ENCODE data around the gene WDR5B.

DNA sequence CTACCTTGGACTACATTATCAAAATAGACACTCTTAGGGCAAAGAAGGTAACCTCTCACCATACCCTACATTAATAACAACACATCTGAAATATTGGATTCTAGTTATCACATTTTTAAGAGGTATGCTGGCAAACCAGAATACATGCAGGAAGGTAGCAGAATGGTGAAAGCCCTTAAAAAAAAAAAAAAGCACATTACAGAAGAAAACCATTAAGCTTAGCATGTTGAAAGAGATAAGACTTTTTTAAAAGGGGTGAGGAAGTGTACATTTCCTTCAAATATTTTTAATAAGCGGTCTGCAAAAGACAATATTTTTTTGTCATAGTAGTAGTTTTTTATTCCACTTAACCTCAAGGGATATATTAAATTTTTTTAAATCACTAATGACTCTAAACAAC lies 46.5 kb upstream of the WDR5B start:
- TF ChIP-seq, protein P1, sequence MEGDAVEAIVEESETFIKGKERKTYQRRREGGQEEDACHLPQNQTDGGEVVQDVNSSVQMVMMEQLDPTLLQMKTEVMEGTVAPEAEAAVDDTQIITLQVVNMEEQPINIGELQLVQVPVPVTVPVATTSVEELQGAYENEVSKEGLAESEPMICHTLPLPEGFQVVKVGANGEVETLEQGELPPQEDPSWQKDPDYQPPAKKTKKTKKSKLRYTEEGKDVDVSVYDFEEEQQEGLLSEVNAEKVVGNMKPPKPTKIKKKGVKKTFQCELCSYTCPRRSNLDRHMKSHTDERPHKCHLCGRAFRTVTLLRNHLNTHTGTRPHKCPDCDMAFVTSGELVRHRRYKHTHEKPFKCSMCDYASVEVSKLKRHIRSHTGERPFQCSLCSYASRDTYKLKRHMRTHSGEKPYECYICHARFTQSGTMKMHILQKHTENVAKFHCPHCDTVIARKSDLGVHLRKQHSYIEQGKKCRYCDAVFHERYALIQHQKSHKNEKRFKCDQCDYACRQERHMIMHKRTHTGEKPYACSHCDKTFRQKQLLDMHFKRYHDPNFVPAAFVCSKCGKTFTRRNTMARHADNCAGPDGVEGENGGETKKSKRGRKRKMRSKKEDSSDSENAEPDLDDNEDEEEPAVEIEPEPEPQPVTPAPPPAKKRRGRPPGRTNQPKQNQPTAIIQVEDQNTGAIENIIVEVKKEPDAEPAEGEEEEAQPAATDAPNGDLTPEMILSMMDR (IDR thresholded peaks at IDR 0.05; ENCODE audit: low read depth, low read length, missing input control), result no peak
- TF ChIP-seq JUND (IDR thresholded peaks at IDR 0.05) (no peak), EGR1 (IDR thresholded peaks at IDR 0.05; ENCODE audit: low read depth in 2 of 2) (no peak), GABPA (IDR thresholded peaks at IDR 0.05 in 1 of 2, conservative IDR thresholded peaks at IDR 0.05 in 1 of 2) (no peak), SP1 (IDR thresholded peaks at IDR 0.05) (no peak), YY1 (IDR thresholded peaks at IDR 0.05) (no peak)
- TF ChIP-seq, protein P2, sequence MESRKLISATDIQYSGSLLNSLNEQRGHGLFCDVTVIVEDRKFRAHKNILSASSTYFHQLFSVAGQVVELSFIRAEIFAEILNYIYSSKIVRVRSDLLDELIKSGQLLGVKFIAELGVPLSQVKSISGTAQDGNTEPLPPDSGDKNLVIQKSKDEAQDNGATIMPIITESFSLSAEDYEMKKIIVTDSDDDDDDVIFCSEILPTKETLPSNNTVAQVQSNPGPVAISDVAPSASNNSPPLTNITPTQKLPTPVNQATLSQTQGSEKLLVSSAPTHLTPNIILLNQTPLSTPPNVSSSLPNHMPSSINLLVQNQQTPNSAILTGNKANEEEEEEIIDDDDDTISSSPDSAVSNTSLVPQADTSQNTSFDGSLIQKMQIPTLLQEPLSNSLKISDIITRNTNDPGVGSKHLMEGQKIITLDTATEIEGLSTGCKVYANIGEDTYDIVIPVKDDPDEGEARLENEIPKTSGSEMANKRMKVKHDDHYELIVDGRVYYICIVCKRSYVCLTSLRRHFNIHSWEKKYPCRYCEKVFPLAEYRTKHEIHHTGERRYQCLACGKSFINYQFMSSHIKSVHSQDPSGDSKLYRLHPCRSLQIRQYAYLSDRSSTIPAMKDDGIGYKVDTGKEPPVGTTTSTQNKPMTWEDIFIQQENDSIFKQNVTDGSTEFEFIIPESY (IDR thresholded peaks at IDR 0.05), result no peak
